Measurements from ENCODE around the gene DNTTIP2. TPM values are rescaled to one million over a fixed set of nuclear protein-coding genes. Genes with fewer than 3 reads are reported as not detected.
A peak's percentile ranks its signal among the peaks of the same experiment; 100 is the strongest.
"Not testable (repeated sequence)": the region's sequence is repeated elsewhere in the genome, so short reads cannot be mapped to it uniquely, and the experiment has no call there.

Gene DNTTIP2, protein sequence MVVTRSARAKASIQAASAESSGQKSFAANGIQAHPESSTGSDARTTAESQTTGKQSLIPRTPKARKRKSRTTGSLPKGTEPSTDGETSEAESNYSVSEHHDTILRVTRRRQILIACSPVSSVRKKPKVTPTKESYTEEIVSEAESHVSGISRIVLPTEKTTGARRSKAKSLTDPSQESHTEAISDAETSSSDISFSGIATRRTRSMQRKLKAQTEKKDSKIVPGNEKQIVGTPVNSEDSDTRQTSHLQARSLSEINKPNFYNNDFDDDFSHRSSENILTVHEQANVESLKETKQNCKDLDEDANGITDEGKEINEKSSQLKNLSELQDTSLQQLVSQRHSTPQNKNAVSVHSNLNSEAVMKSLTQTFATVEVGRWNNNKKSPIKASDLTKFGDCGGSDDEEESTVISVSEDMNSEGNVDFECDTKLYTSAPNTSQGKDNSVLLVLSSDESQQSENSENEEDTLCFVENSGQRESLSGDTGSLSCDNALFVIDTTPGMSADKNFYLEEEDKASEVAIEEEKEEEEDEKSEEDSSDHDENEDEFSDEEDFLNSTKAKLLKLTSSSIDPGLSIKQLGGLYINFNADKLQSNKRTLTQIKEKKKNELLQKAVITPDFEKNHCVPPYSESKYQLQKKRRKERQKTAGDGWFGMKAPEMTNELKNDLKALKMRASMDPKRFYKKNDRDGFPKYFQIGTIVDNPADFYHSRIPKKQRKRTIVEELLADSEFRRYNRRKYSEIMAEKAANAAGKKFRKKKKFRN
- total RNA-seq, result 100 to 1,000 TPM; 114 to 117 TPM

GRCh38 chr1:93878889-93879586, at the start of gene DNTTIP2:
DNTTIP2 (minus strand) TSS chr1:93879206; CDS start chr1:93879148, 58 bp downstream.
- peaks cover 45% of the 10 kb centered on the region for H3K36me3 Mint-ChIP-seq
- peak; percentile 88 for DNase-seq
- peaks cover 41% of the 10 kb centered on the region for H3K4me1 Mint-ChIP-seq
- H3K27me3 Mint-ChIP-seq, result no peaks in the 10 kb centered on the region
- no peaks in the 10 kb centered on the region for H3K9me3 Mint-ChIP-seq
- peak within 1 kb of the TSS; percentile 93 for H3K4me3 Mint-ChIP-seq
- H3K27ac Mint-ChIP-seq, result peak within 1 kb of the TSS; percentile 98

GRCh38 chr1:93925206-93925605, 46.2 kb upstream of the DNTTIP2 start:
- H3K9me3 Mint-ChIP-seq, result peaks cover 19% of the 10 kb centered on the region
- peaks cover 2% of the 10 kb centered on the region for H3K27me3 Mint-ChIP-seq
- H3K27ac Mint-ChIP-seq, result no peak overlapping the region
- H3K4me3 Mint-ChIP-seq, result no peak overlapping the region
- H3K36me3 Mint-ChIP-seq, result peaks cover 1% of the 10 kb centered on the region
- no peak for DNase-seq
- H3K4me1 Mint-ChIP-seq, result no peaks in the 10 kb centered on the region

- no peaks in the 10 kb centered on the region for H3K9me3 Mint-ChIP-seq
- no peak overlapping the region for H3K4me3 Mint-ChIP-seq
- H3K36me3 Mint-ChIP-seq, result peaks cover 4% of the 10 kb centered on the region
- DNase-seq, result no peak
- H3K4me1 Mint-ChIP-seq, result no peaks in the 10 kb centered on the region
- no peak overlapping the region for H3K27ac Mint-ChIP-seq
- no peaks in the 10 kb centered on the region for H3K27me3 Mint-ChIP-seq
Observed at GRCh38 chr1:93919780-93920179, 40.8 kb upstream of the DNTTIP2 start.

- Mint-ChIP-seq H3K27me3 (no peaks in the 10 kb centered on the region), H3K9me3 (no peaks in the 10 kb centered on the region), H3K27ac (no peak overlapping the region), H3K36me3 (peaks cover 4% of the 10 kb centered on the region), H3K4me3 (no peak overlapping the region), H3K4me1 (no peaks in the 10 kb centered on the region)
- DNase-seq, result no peak
Observed at GRCh38 chr1:93917302-93917701, 38.3 kb upstream of the DNTTIP2 start.

- DNase-seq, H3K36me3 Mint-ChIP-seq, H3K4me3 Mint-ChIP-seq, H3K27me3 Mint-ChIP-seq, H3K9me3 Mint-ChIP-seq, H3K27ac Mint-ChIP-seq: not testable (repeated sequence)
- H3K4me1 Mint-ChIP-seq, result peaks cover 22% of the 10 kb centered on the region
Observed at GRCh38 chr1:93910880-93911279, 31.9 kb upstream of the DNTTIP2 start.

GRCh38 chr1:93910305-93910704, 31.3 kb upstream of the DNTTIP2 start:
- no peaks in the 10 kb centered on the region for H3K27me3 Mint-ChIP-seq
- peaks cover 25% of the 10 kb centered on the region for H3K4me1 Mint-ChIP-seq
- H3K4me3 Mint-ChIP-seq, result peak overlapping the region; percentile 84
- peaks cover 8% of the 10 kb centered on the region for H3K36me3 Mint-ChIP-seq
- no peak for DNase-seq
- H3K9me3 Mint-ChIP-seq, result peaks cover 6% of the 10 kb centered on the region
- H3K27ac Mint-ChIP-seq, result peak overlapping the region; percentile 79

DNA sequence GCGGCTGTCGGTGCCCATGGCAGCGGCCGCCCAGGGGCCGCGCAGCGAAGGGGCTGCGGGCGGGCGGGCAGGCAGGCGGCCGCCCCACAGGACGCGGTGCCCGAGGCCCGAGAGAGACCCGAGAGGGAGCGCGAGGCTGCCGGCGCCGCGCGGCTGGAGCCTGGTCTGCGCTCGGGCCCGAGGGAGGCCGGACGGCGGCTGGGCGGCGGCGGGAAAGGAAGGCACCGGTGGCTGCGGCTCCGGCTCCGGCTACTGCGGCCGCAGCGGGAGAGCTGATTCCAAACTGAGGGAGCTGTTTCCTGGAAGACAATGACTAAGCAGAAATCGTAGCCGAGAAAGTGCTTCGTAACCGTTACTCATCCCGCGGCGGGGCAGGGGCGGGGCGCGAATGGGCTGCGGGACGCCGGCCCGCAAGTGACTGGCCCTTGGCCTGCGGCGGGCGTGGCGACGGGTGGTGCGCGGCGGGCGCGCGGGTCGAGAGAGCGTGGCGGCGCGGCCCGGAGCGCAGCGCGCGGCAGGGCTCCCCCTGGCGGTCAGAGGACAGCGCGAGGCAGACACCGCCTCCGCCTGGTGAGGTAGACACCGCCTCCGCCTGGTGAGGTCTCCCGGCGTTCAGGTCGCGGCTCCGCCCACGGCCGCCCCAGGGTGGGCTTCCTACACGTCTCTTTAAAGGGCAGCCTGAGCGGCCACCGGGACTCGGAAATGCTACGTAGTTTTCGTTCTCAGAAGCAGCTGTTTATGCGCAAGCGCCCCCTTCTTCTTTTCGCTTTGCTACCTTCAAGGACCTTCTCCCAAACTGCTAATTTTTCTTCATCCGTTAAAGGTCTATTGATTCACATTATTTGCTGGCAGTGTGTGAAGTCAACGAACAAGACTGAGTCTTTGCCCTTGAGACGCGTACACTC, 30.4 kb upstream of the DNTTIP2 start, which contains the start of gene GCLM:
GCLM (minus strand) TSS at position 285 of the 905 bp plus-strand sequence; CDS start at position 18, 267 bp downstream.
- Mint-ChIP-seq H3K27ac (peak within 1 kb of the TSS; percentile 79), H3K4me3 (peak within 1 kb of the TSS; percentile 84), H3K36me3 (peaks cover 4% of the 10 kb centered on the region), H3K9me3 (peaks cover 6% of the 10 kb centered on the region), H3K4me1 (peaks cover 30% of the 10 kb centered on the region), H3K27me3 (no peaks in the 10 kb centered on the region)
- DNase-seq, result peak; percentile 93

GRCh38 chr1:93908394-93909145, 29.6 kb upstream of the DNTTIP2 start:
- peaks cover 35% of the 10 kb centered on the region for H3K4me1 Mint-ChIP-seq

GRCh38 chr1:93907718-93908117, 28.7 kb upstream of the DNTTIP2 start:
- peaks cover 35% of the 10 kb centered on the region for H3K4me1 Mint-ChIP-seq
- H3K27me3 Mint-ChIP-seq, result no peaks in the 10 kb centered on the region
- peaks cover 6% of the 10 kb centered on the region for H3K9me3 Mint-ChIP-seq
- DNase-seq, result no peak
- H3K4me3 Mint-ChIP-seq, result peak overlapping the region; percentile 69
- no peak overlapping the region for H3K27ac Mint-ChIP-seq
- H3K36me3 Mint-ChIP-seq, result peaks cover 4% of the 10 kb centered on the region

More at GRCh38 chr1:93908394-93909145, 29.6 kb upstream of the DNTTIP2 start:
- Mint-ChIP-seq H3K27me3 (no peaks in the 10 kb centered on the region), H3K36me3 (peaks cover 4% of the 10 kb centered on the region), H3K4me3 (peak overlapping the region; percentile 80), H3K9me3 (peaks cover 6% of the 10 kb centered on the region), H3K27ac (peak overlapping the region; percentile 64)
- peak; percentile 48 for DNase-seq

GRCh38 chr1:93906480-93906879, 27.5 kb upstream of the DNTTIP2 start:
- peaks cover 6% of the 10 kb centered on the region for H3K9me3 Mint-ChIP-seq
- peaks cover 35% of the 10 kb centered on the region for H3K4me1 Mint-ChIP-seq
- H3K4me3 Mint-ChIP-seq, result no peak overlapping the region

DNA sequence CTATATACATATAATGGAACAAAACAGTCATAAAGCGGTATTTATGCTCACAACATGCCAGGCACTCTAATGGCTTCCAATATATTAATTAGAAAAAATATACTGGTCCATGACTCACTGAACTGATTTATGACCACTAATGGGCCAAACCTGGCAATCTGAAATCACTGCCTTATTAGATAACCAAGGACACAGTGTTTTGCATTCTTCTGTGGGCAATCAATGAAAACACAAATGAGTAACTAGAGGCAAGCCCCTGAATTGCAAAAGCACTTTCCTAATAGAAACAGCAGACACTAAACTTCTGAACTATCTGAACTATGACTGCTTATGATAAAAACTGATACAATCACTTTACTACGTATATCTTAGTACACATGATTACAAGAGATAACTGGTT, 26.7 kb upstream of the DNTTIP2 start:
- Mint-ChIP-seq H3K9me3 (peaks cover 6% of the 10 kb centered on the region), H3K4me3 (no peak overlapping the region), H3K4me1 (peaks cover 35% of the 10 kb centered on the region), H3K36me3 (peaks cover 9% of the 10 kb centered on the region), H3K27me3 (no peaks in the 10 kb centered on the region), H3K27ac (no peak overlapping the region)
- DNase-seq, result no peak

More at GRCh38 chr1:93906480-93906879, 27.5 kb upstream of the DNTTIP2 start:
- Mint-ChIP-seq H3K27ac (no peak overlapping the region), H3K27me3 (no peaks in the 10 kb centered on the region), H3K36me3 (peaks cover 6% of the 10 kb centered on the region)
- DNase-seq, result no peak

DNA sequence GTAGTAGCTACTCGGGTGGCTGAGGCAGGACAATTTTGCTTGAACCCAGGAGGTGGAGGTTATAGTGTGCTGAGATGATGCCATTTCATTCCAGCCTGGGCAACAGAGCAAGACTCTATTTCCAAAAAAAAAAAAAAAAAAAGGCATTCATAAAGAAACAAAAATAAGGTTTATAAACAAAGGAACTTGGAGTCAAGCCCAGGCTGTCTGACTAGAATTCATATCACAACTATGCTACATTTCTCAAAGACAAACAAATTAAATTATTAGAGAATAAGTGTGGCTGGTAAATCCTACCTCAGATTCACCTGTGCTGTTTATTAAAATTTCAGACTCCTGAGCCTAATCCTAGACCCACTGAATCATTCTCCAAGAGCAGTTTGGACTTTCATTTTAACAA, 26.0 kb upstream of the DNTTIP2 start:
- DNase-seq, result no peak
- H3K9me3 Mint-ChIP-seq, result peaks cover 3% of the 10 kb centered on the region
- peaks cover 9% of the 10 kb centered on the region for H3K36me3 Mint-ChIP-seq
- H3K4me3 Mint-ChIP-seq, result no peak overlapping the region
- H3K4me1 Mint-ChIP-seq, result peaks cover 34% of the 10 kb centered on the region
- no peaks in the 10 kb centered on the region for H3K27me3 Mint-ChIP-seq
- no peak overlapping the region for H3K27ac Mint-ChIP-seq

GRCh38 chr1:93904228-93904627, 25.2 kb upstream of the DNTTIP2 start:
- H3K9me3 Mint-ChIP-seq, result no peaks in the 10 kb centered on the region
- no peak for DNase-seq
- peaks cover 6% of the 10 kb centered on the region for H3K36me3 Mint-ChIP-seq
- no peak overlapping the region for H3K27ac Mint-ChIP-seq
- no peaks in the 10 kb centered on the region for H3K27me3 Mint-ChIP-seq
- no peak overlapping the region for H3K4me3 Mint-ChIP-seq
- peaks cover 34% of the 10 kb centered on the region for H3K4me1 Mint-ChIP-seq

Data from activated naive CD8-positive, alpha-beta T cell treated with anti-CD3 and anti-CD28 coated beads for 36 hours (primary cell).